Measurements from ENCODE around the gene AFM. TPM values are rescaled to one million over a fixed set of nuclear protein-coding genes. Genes with fewer than 3 reads are reported as not detected.

Gene AFM
- total RNA-seq, 1 experiment from 2014 or later = not detected

DNA sequence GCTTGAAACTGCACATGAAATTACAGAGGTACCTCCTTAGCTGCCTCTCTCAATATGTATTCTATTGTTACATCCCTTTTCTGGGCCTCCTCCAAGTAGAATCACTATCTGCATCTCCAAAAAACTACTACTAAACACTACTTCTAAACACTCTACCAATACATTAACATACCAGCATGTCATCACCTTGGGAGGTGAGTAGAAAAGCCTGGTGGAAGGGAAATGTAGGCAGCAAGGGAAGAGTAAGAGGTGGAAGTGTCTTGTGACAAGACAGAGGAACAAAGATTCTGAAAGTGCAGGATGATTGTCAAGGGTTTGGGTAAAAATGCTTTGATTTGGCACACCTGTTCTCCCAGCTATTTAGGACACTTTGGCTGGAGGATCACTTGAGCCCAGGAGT, 3.5 kb downstream of the AFM start:
- Histone ChIP-seq H2BK120ac (ENCODE audit: low read depth, low read length, poor library complexity, severe bottlenecking) (no peak overlapping the region), H3K23me2 (ENCODE audit: insufficient read length, low read depth, low read length, poor library complexity, severe bottlenecking) (no peaks in the 10 kb centered on the region), H2AK5ac (ENCODE audit: insufficient read length, low read length) (no peak overlapping the region), H3K4ac (ENCODE audit: low read depth, low read length) (no peak overlapping the region), H3K27me3 (ENCODE audit: insufficient read depth, low read length) (no peaks in the 10 kb centered on the region), H3K14ac (ENCODE audit: insufficient read depth, low read length) (no peak overlapping the region), H2AFZ (ENCODE audit: low read length) (no peak overlapping the region), H3K56ac (ENCODE audit: insufficient read length, low read depth, low read length) (no peak overlapping the region), H4K5ac (ENCODE audit: insufficient read length, low read depth, low read length) (no peak overlapping the region), H3T11ph (ENCODE audit: low read length) (no peak overlapping the region), H4K20me1 (ENCODE audit: control insufficient read depth, insufficient read depth, insufficient read length) (no peaks in the 10 kb centered on the region), H2BK12ac (ENCODE audit: insufficient read length, low read depth, low read length) (no peak overlapping the region), H3K23ac (ENCODE audit: insufficient read length, low read depth, low read length) (no peak overlapping the region), H3K79me1 (ENCODE audit: insufficient read depth, low read depth, low read length, poor library complexity, severe bottlenecking) (no peaks in the 10 kb centered on the region), H3K18ac (ENCODE audit: insufficient read length, low read depth, low read length) (no peak overlapping the region), H3K4me2 (ENCODE audit: insufficient read depth, insufficient read length, low read length) (no peak overlapping the region), H3K79me2 (ENCODE audit: insufficient read depth, low read length) (no peaks in the 10 kb centered on the region), H3K9ac (ENCODE audit: extremely low read depth, insufficient read length, low read length) (no peak overlapping the region), H4K8ac (replicated peaks; ENCODE audit: insufficient read length, low read depth, low read length) (no peak overlapping the region), H2BK15ac (ENCODE audit: low read depth, low read length) (no peak overlapping the region), H3K4me1 (ENCODE audit: insufficient read depth, low read length) (peaks cover 4% of the 10 kb centered on the region; the same call in 1 of the 2 replicates), H2BK5ac (ENCODE audit: insufficient read length, low read length) (no peak overlapping the region), H3K9me3 (ENCODE audit: control insufficient read depth, low read depth, low read length) (no peaks in the 10 kb centered on the region), H2BK20ac (ENCODE audit: low read depth, low read length, poor library complexity, severe bottlenecking) (no peak overlapping the region), H4K91ac (ENCODE audit: insufficient read length, low read depth, low read length) (no peak overlapping the region), H3K27ac (ENCODE audit: insufficient read length, low read depth, low read length) (no peak overlapping the region)
- Mint-ChIP-seq H3K9me3 (no peaks in the 10 kb centered on the region), H3K27me3 (ENCODE audit: low read depth) (no peaks in the 10 kb centered on the region), H3K27ac (no peak overlapping the region), H3K4me3 (no peak overlapping the region), H3K36me3 (ENCODE audit: insufficient read depth in 1 of 3, low read depth in 3 of 3) (no peaks in the 10 kb centered on the region), H3K4me1 (peaks cover 13 to 21% of the 10 kb centered on the region in 2 experiments)
- TF ChIP-seq, protein P1, sequence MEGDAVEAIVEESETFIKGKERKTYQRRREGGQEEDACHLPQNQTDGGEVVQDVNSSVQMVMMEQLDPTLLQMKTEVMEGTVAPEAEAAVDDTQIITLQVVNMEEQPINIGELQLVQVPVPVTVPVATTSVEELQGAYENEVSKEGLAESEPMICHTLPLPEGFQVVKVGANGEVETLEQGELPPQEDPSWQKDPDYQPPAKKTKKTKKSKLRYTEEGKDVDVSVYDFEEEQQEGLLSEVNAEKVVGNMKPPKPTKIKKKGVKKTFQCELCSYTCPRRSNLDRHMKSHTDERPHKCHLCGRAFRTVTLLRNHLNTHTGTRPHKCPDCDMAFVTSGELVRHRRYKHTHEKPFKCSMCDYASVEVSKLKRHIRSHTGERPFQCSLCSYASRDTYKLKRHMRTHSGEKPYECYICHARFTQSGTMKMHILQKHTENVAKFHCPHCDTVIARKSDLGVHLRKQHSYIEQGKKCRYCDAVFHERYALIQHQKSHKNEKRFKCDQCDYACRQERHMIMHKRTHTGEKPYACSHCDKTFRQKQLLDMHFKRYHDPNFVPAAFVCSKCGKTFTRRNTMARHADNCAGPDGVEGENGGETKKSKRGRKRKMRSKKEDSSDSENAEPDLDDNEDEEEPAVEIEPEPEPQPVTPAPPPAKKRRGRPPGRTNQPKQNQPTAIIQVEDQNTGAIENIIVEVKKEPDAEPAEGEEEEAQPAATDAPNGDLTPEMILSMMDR (conservative IDR thresholded peaks at IDR 0.05) = no peak
- no peak for DNase-seq
